DMS114 treated with DMSO at 0.1 percent for 48 hours (cell line): Measurements from ENCODE around the gene PDSS2.
"Not testable (repeated sequence)": the region's sequence is repeated elsewhere in the genome, so short reads cannot be mapped to it uniquely, and the experiment has no call there.

ENCODE experiments used
- DNase-seq: peaks from one replicate; lab custom pipeline; 2025; ENCODE audit not compliant: unreplicated experiment; lab: John Stamatoyannopoulos, UW

The PDSS2 gene

DNA sequence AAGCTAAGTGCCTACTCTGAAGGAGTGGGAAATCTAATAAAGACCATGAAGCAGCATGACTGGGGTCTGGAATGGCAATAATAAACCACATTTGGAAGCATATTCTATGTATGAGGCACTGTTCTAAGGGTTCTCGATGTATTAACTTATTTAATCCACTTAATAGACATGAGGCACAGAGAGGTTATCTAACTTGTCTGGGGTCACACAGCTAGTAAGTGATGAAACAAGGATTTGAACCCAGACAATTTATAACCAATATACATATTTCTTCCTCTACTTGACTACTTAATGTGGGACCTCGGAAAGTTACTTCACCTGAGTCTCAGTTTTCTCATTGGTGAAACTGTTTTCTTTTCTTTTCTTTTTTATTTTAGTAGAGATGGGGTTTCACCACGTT, 131.3 kb downstream of the PDSS2 start:
- DNase-seq = no peak

- DNase-seq = no peak
Observed at GRCh38 chr6:107323133-107323785, 136.1 kb downstream of the PDSS2 start.

GRCh38 chr6:107321793-107322192, 137.6 kb downstream of the PDSS2 start:
- DNase-seq = no peak

DNA sequence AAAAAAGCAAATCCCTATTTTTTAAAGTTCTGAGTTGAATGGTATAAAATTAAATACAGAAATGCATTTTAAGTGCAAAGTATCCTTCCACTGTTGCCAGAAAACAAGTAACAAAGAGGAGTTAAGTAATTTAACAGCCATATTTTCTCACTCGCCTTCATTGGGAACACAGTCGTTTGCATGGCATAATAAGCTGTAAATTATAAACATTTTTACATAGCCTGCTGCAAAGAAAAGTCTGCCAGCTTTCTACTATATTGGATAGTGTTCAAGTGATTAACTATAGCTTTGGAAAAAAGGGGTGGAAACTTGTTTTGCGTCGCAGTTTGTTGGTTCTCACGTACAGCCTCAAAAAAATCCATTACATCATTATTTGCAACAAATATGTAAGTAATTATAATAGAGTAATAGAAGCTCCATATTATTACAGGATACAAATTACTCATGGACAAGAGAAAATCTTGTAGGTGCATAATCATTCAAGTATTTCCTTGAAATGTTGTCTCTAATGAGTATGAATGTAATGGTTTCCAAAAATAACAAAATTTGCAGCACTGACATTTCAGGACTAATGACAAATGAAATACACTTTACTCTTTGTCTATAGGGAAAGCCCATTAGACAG, 139.3 kb downstream of the PDSS2 start:
- DNase-seq = no peak

GRCh38 chr6:107318100-107318736, 141.1 kb downstream of the PDSS2 start:
- DNase-seq = peak; percentile 31

- DNase-seq = no peak
Observed at GRCh38 chr6:107315114-107315513, 144.2 kb downstream of the PDSS2 start.

DNA sequence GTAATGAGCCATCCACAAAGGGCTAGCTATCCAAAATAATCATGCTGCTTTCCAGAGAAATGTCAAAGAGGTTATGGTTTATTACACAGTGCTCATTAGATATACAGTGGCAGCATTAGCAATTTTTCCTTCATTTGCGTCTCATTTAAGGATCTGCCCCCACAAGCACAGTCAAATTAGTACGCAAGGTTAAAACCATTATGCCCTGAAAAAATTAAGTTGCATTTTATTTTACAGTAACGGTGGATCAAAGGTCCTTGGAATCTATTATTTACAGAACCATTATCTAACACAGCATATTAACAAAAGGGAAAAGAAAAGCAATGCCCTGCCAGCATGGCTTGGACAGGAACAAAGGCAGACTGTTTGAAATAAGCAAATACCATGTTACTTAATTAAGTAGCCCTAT, 144.8 kb downstream of the PDSS2 start:
- DNase-seq = no peak

DNA sequence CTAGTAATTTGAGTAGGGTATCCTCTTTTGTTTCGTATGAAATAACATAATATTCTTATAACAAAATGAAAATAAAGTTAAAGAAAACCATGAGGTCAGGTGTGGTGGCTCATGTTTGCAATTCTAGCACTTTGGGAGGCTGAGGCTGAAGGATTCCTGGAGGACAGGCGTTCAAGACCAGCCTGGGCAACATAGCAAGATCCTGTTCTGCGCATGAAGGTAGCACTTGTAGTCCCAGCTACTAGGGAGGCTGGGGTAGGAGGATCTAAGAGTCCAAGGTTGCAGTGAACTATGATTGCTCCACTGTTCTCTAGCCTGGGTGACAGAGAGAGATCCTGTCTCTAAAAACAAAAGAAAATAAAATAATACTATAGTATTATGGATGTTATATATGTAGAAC, 145.6 kb downstream of the PDSS2 start:
- no peak for DNase-seq

- DNase-seq = no peak
Observed at GRCh38 chr6:107310362-107310761, 149.0 kb downstream of the PDSS2 start.

DNA sequence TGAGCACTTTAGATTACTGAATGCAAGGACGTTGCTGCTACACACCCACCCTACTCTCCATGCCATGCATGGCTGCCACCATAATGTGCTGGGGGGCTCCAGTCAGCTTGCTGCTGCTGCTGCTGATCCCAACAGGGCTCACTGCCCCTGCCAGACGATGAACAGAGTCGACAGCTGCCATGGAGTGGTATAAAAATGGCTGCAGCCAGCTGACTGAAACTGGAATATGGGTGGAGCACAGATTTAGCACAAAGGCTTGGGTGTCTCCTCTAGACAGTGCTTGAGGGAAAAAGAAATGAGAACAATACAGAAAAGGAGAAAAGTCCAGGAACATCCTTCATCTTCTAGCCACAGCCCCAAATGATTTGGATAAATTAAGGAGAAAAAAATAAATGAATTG, 150.7 kb downstream of the PDSS2 start:
- DNase-seq = no peak

DNA sequence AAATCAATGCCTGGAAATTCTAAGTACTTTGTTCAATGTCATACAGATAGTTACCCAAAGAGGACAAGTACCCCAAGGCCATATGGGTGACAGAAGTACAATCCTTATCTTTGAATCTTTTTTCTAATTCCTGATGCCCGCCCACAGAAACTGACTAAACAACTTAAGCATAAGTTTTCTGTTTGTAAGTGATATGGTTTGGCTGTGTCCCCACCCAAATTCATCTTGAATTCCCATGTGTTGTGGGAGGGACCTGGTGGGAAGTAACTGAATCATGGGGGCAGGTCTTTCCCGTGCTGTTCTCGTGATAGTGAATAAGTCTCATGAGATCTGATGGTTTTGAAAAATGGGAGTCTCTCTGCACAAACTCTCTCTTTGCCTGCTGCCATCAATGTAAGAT, 153.4 kb downstream of the PDSS2 start:
- DNase-seq = not testable (repeated sequence)

- DNase-seq = no peak
Observed at GRCh38 chr6:107305391-107305790, 154.0 kb downstream of the PDSS2 start.

- no peak for DNase-seq
Observed at GRCh38 chr6:107304421-107305025, 154.8 kb downstream of the PDSS2 start.

- no peak for DNase-seq
Observed at GRCh38 chr6:107293350-107293749, 166.0 kb downstream of the PDSS2 start.

DNA sequence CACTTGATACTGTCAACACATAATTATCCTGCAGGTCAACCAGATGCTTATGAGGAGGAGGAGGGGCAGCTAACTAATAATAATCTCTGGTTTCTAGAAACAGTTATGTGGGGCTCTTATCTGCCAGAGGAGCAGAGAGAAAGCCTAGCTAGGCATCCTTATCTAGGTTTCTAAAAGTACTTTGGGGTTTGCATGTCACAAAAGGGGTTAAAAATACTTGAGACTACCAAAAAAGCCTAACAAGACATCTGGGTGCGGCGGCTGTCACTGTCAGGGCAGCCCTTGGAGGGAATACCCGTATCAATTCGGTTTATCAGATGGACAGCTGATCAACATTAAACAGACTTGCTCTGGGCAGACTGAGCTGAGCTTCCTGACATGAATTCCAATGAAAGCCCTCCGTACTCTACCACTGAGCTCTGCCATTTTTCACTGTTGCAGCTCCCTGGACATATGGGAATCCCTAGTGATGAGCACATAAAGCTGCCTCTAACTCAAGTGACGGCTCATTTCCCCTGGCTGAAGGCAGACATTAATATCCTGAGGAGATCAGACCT, 166.6 kb downstream of the PDSS2 start:
- DNase-seq = no peak

- no peak for DNase-seq
Observed at GRCh38 chr6:107290491-107290890, 168.9 kb downstream of the PDSS2 start.

DNA sequence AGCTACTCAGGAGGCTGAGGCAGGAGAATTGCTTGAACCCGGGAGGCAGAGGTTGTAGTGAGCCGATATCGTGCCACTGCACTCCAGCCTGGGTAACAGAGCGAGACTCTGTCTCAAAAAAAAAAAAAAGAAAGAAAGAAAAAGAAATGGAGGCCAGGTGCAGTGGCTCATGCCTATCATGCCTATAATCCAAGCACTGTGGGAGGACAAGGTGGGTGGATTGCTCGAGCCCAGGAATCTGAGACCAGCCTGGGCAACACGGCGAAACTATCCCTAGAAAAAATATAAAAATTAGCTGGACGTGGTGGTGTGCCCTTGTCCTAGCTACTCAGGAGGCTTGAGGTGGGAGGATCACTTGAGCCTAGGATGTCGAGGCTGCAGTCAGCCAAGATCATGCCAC, 170.1 kb downstream of the PDSS2 start:
- not testable (repeated sequence) for DNase-seq

DNA sequence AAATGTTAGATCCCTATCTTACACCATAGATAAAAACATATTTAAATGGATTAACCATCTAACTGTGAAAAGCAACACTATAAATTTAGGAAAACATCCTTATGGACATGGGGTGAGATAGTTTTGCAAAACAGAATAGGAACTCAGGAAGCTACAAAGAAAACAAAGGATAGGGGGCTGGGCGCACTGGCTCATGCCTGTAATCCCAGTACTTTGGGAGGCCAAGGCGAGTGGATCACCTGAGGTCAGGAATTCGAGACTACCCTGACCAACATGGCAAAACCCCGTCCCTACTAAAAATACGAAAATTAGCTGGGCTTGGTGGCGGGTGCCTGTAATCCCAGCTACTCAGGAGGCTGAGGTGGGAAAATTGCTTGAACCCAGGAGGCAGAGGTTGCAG, 173.7 kb downstream of the PDSS2 start:
- not testable (repeated sequence) for DNase-seq

DNA sequence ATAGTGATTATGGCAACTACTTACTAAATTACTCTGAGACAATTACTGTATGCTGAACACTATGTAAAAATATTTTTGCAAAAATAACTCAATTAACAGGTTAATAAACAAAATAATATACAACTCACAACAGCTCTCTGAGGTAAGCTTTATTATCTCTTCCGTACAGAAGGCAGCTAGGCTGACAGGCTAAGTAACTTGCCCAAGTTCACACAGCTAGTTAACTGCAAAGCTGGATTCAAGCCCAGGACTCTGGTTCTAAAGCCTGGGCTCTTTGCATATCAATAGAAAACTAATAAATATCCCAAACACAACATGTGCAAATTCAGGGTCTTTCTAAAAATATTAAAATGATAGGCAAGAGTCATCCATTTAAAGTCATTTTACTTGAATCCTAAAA, 174.6 kb downstream of the PDSS2 start:
- DNase-seq = no peak

GRCh38 chr6:107280791-107281190, 178.6 kb downstream of the PDSS2 start:
- DNase-seq = no peak

DNA sequence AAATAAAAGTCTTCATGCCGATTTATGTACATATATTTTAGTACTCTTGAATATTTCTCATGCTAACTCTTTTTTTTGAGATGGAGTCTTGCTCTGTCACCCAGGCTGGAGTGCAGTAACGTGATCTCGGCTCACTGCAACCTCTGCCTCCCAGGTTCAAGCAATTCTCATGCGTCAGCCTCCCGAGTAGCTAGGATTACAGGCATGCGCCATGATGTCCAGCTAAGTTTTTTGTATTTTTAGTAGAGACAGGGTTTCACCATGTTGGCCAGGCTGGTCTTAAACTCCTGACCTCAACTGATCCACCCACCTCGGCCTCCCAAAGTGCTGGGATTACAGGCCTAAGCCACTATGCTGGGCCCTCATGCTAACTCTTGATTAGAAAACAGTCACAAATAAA, 179.4 kb downstream of the PDSS2 start:
- DNase-seq = not testable (repeated sequence)
